ENCODE data around the gene ATAD3C. TPM values are rescaled to one million over a fixed set of nuclear protein-coding genes. Genes with fewer than 3 reads are reported as not detected.

ATAD3C gene
- total RNA-seq, 3 donors from 2014 or later (not counting 1 experiment from before 2014, with no cell fraction given): 0.13 to 2.2 (median 1.5) TPM

GRCh38 chr1:1487701-1488100 is 38.2 kb downstream of the ATAD3C start:
- TF ChIP-seq CTCF (IDR thresholded peaks at IDR 0.05): no peak
- no peaks in the 10 kb centered on the region for H3K9me3 Mint-ChIP-seq
- no peaks in the 10 kb centered on the region for H3K36me3 Mint-ChIP-seq
- H3K4me1 ChIP-seq (ENCODE audit: control insufficient read depth, insufficient read depth, low read length): no peaks in the 10 kb centered on the region
- no peak for DNase-seq
- no peaks in the 10 kb centered on the region for H3K9me3 ChIP-seq (ENCODE audit: control insufficient read depth, insufficient read depth, low read length)
- H3K4me1 Mint-ChIP-seq: no peaks in the 10 kb centered on the region
- H3K27me3 Mint-ChIP-seq (ENCODE audit: low read depth in 2 of 2): no peaks in the 10 kb centered on the region
- peaks cover 30% of the 10 kb centered on the region for H3K36me3 ChIP-seq (ENCODE audit: control insufficient read depth, insufficient read depth, low read length)
- WGBS (ENCODE audit: insufficient coverage): 95% methylated on average over 18 of the region's 18 CpGs
- H3K4me3 ChIP-seq (ENCODE audit: low read length): no peak overlapping the region
- H3K27ac Mint-ChIP-seq: no peak overlapping the region
- H3K4me3 Mint-ChIP-seq: no peak overlapping the region
- no peak overlapping the region for H3K27ac ChIP-seq (ENCODE audit: low read length)
- H3K27me3 ChIP-seq (ENCODE audit: control insufficient read depth, insufficient read depth, low read length): no peaks in the 10 kb centered on the region
- intact Hi-C loops (cut with micrococcal nuclease): no loop called here
- no peak for ATAC-seq

GRCh38 chr1:1489231-1489630 is 39.7 kb downstream of the ATAD3C start:
- Mint-ChIP-seq H3K27ac (no peak overlapping the region), H3K36me3 (peaks cover 11% of the 10 kb centered on the region), H3K9me3 (peaks cover 0 to 6% of the 10 kb centered on the region in 2 donors), H3K27me3 (ENCODE audit: low read depth in 2 of 2) (no peaks in the 10 kb centered on the region), H3K4me1 (no peaks in the 10 kb centered on the region), H3K4me3 (no peak overlapping the region)
- no peak overlapping the region for H3K27ac ChIP-seq (ENCODE audit: low read length)
- TF ChIP-seq CTCF (IDR thresholded peaks at IDR 0.05): no peak
- intact Hi-C loops (cut with micrococcal nuclease): no loop called here
- no peak for ATAC-seq
- H3K4me3 ChIP-seq (ENCODE audit: low read length): no peak overlapping the region
- no peaks in the 10 kb centered on the region for H3K4me1 ChIP-seq (ENCODE audit: control insufficient read depth, insufficient read depth, low read length)
- H3K27me3 ChIP-seq (ENCODE audit: control insufficient read depth, insufficient read depth, low read length): no peaks in the 10 kb centered on the region
- 97% methylated on average over 16 of the region's 16 CpGs for WGBS (ENCODE audit: insufficient coverage)
- no peaks in the 10 kb centered on the region for H3K9me3 ChIP-seq (ENCODE audit: control insufficient read depth, insufficient read depth, low read length)
- DNase-seq: no peak
- peaks cover 24% of the 10 kb centered on the region for H3K36me3 ChIP-seq (ENCODE audit: control insufficient read depth, insufficient read depth, low read length)

- Mint-ChIP-seq H3K27ac (no peak overlapping the region), H3K27me3 (ENCODE audit: low read depth in 2 of 2) (no peaks in the 10 kb centered on the region), H3K9me3 (peaks cover 0 to 6% of the 10 kb centered on the region in 2 donors), H3K4me3 (no peak overlapping the region), H3K36me3 (peaks cover 11% of the 10 kb centered on the region), H3K4me1 (no peaks in the 10 kb centered on the region)
- no peak for TF ChIP-seq CTCF (IDR thresholded peaks at IDR 0.05)
- intact Hi-C loops (cut with micrococcal nuclease): no loop called here
- Histone ChIP-seq H3K4me1 (ENCODE audit: control insufficient read depth, insufficient read depth, low read length) (no peaks in the 10 kb centered on the region), H3K9me3 (ENCODE audit: control insufficient read depth, insufficient read depth, low read length) (no peaks in the 10 kb centered on the region), H3K27me3 (ENCODE audit: control insufficient read depth, insufficient read depth, low read length) (no peaks in the 10 kb centered on the region), H3K36me3 (ENCODE audit: control insufficient read depth, insufficient read depth, low read length) (peaks cover 24% of the 10 kb centered on the region), H3K4me3 (ENCODE audit: low read length) (no peak overlapping the region), H3K27ac (ENCODE audit: low read length) (no peak overlapping the region)
- DNase-seq (no peak), ATAC-seq (no peak)
- 95% methylated on average over 19 of the region's 19 CpGs for WGBS (ENCODE audit: insufficient coverage)
Observed at GRCh38 chr1:1489861-1490260, 40.4 kb downstream of the ATAD3C start.

- Mint-ChIP-seq H3K27me3 (ENCODE audit: low read depth in 2 of 2) (no peaks in the 10 kb centered on the region), H3K4me1 (no peaks in the 10 kb centered on the region), H3K9me3 (peaks cover 0 to 6% of the 10 kb centered on the region in 2 donors), H3K36me3 (peaks cover 11% of the 10 kb centered on the region), H3K4me3 (no peak overlapping the region), H3K27ac (no peak overlapping the region)
- no peak for ATAC-seq
- Histone ChIP-seq H3K27ac (ENCODE audit: low read length) (no peak overlapping the region), H3K4me3 (ENCODE audit: low read length) (no peak overlapping the region), H3K9me3 (ENCODE audit: control insufficient read depth, insufficient read depth, low read length) (no peaks in the 10 kb centered on the region), H3K27me3 (ENCODE audit: control insufficient read depth, insufficient read depth, low read length) (no peaks in the 10 kb centered on the region), H3K4me1 (ENCODE audit: control insufficient read depth, insufficient read depth, low read length) (no peaks in the 10 kb centered on the region), H3K36me3 (ENCODE audit: control insufficient read depth, insufficient read depth, low read length) (peaks cover 23% of the 10 kb centered on the region)
- intact Hi-C loops (cut with micrococcal nuclease): no loop called here
- WGBS (ENCODE audit: insufficient coverage): 98% methylated on average over 19 of the region's 25 CpGs
- no peak for TF ChIP-seq CTCF (IDR thresholded peaks at IDR 0.05)
- no peak for DNase-seq
Observed at GRCh38 chr1:1490633-1491230, 41.2 kb downstream of the ATAD3C start.

Data from natural killer cell (primary cell).